Lower lobe of right lung (tissue), 2 donors: ENCODE measurements around the gene CABLES2. TPM values are rescaled to one million over a fixed set of nuclear protein-coding genes. Genes with fewer than 3 reads are reported as not detected.

ENCODE experiments used
- ATAC-seq, 2 donors: fragments of 200-7000 bp; cut with Tn5 transposase; one replicate each; pipeline ENCODE4 v1.9.1; 2020 to 2022; ENCODE audit warnings: mild to moderate bottlenecking in 2 of 2, moderate library complexity in 2 of 2
- DNase-seq: peaks from one replicate; pipeline ENCODE4 v3.0.0-alpha.2; 2020
- H3K27ac ChIP-seq: fragments of 200-600 bp; one replicate; pipeline ENCODE4 v1.8.0; 2022
- H3K27me3 ChIP-seq: fragments of 200-600 bp; one replicate; pipeline ENCODE4 v1.8.0; 2022; ENCODE audit warnings: low read depth
- H3K36me3 ChIP-seq: fragments of 200-600 bp; one replicate; pipeline ENCODE4 v1.8.0; 2022; ENCODE audit warnings: mild to moderate bottlenecking
- H3K4me1 ChIP-seq: fragments of 200-600 bp; one replicate; pipeline ENCODE4 v1.8.0; 2022
- H3K4me3 ChIP-seq: fragments of 200-600 bp; one replicate; pipeline ENCODE4 v1.8.0; 2022; ENCODE audit warnings: mild to moderate bottlenecking
- H3K9me3 ChIP-seq: fragments of 200-600 bp; one replicate; pipeline ENCODE4 v1.8.0; 2022
- intact Hi-C: fragments of 100-400 bp; cut with DNase I; formaldehyde crosslinking; loops from one replicate; pipeline ENCODE4 v1.11.0; 2022
- total RNA-seq: library from RNA; stranded (reverse); fragmentation: NEBNext Ultra II Directional; extraction: Animal tissue kit (Norgen Biotek cat#: 25700); gene quantifications from one replicate; pipeline ENCODE4 v1.2.1, GENCODE V29; 2021
- TF ChIP-seq, protein P1 (sequence below): fragments of 200-600 bp; IDR thresholded peaks from one replicate; pipeline ENCODE4 v1.8.0; 2022; ENCODE audit warnings: antibody characterized with exemption, mild to moderate bottlenecking
- donor health status: DM: no; HTN: yes; CAD: no; lungs with severe emphysema.

CABLES2 gene
- total RNA-seq, 1 donor from 2014 or later = 4.5 TPM

DNA sequence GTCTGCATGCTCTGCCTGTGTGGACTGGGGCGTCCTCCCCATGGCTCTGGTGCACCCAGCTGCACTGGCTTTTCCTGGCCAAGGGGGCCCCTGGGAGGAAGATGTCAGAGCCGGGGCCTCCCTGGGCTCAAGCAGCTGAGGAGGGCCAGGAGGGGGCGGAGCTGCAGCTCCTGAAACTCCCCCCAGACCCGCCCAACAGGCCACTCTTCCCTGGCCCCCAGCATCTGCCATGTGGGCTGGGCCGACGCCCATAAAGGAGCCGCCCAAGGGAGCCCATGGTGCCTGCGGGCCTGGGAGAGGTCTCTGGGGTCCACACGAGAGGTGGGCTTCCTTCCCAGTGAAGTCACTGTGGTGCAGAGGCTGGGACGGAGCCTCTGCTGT is 16.2 kb upstream of the CABLES2 start:
- Histone ChIP-seq H3K36me3 (no peaks in the 10 kb centered on the region), H3K4me1 (peaks cover 6% of the 10 kb centered on the region), H3K4me3 (no peak overlapping the region), H3K27me3 (peaks cover 7% of the 10 kb centered on the region), H3K9me3 (no peaks in the 10 kb centered on the region), H3K27ac (no peak overlapping the region)
- no peak for DNase-seq
- intact Hi-C loops = no loop called here
- TF ChIP-seq, protein P1, sequence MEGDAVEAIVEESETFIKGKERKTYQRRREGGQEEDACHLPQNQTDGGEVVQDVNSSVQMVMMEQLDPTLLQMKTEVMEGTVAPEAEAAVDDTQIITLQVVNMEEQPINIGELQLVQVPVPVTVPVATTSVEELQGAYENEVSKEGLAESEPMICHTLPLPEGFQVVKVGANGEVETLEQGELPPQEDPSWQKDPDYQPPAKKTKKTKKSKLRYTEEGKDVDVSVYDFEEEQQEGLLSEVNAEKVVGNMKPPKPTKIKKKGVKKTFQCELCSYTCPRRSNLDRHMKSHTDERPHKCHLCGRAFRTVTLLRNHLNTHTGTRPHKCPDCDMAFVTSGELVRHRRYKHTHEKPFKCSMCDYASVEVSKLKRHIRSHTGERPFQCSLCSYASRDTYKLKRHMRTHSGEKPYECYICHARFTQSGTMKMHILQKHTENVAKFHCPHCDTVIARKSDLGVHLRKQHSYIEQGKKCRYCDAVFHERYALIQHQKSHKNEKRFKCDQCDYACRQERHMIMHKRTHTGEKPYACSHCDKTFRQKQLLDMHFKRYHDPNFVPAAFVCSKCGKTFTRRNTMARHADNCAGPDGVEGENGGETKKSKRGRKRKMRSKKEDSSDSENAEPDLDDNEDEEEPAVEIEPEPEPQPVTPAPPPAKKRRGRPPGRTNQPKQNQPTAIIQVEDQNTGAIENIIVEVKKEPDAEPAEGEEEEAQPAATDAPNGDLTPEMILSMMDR = no peak
- ATAC-seq = no peak

DNA sequence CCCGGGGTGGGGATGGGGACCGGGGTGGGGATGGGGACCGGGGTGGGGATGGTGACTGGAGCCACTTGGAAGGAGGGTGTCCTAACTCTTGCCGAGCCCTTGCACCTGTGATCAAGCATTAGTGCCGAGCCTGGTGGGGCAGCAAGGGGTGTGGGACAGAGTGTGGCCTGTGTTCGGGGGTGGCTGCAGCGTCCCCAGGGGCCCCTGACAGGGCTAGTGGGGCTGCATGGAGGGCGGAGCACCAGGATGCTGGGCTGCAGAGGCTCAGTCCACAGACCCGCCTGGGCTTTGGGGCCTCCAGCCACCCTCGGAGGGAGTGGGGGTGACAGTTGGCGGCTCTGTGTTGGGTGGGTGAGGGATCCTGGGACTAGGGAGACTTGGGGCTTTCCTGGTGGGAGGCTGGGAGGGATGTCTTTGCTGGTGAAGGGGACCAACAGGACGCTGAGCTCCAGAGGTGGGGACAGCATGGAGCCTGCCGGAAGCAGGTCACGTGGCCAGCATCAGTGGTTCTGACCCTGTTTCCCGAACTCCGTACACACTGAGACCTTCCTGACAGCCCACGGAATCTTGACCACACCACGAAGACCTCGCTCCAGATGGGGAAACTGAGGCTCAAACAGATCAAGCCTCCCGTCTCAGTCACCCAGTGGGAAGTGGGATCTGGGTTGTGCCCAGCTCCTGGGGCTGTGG is 15.7 kb upstream of the CABLES2 start:
- intact Hi-C loops = no loop called here
- Histone ChIP-seq H3K27me3 (peaks cover 3% of the 10 kb centered on the region), H3K27ac (no peak overlapping the region), H3K4me3 (no peak overlapping the region), H3K4me1 (peaks cover under 1% of the 10 kb centered on the region), H3K36me3 (no peaks in the 10 kb centered on the region), H3K9me3 (no peaks in the 10 kb centered on the region)
- TF ChIP-seq, protein P1 = no peak
- ATAC-seq = no peak
- DNase-seq = no peak

DNA sequence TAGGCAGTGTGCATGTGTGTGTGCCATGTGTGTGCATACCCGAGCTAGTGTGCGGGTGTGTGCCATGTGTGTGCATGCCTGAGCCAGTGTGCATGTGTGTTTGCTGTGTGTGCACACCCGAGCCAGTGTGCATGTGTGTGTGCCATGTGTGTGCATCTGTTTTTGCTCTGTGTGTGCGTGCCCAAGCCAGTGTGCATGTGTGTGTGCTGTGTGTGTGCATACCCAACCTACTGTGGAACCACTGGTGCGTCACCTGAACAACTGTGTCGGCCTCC is 14.6 kb upstream of the CABLES2 start:
- DNase-seq = no peak
- H3K4me1 ChIP-seq = no peaks in the 10 kb centered on the region
- H3K27ac ChIP-seq = no peak overlapping the region
- no peaks in the 10 kb centered on the region for H3K36me3 ChIP-seq
- no peak overlapping the region for H3K4me3 ChIP-seq
- TF ChIP-seq, protein P1 = no peak
- intact Hi-C loops = no loop called here
- H3K9me3 ChIP-seq = no peaks in the 10 kb centered on the region
- H3K27me3 ChIP-seq = peaks cover 3% of the 10 kb centered on the region
- ATAC-seq = no peak

DNA sequence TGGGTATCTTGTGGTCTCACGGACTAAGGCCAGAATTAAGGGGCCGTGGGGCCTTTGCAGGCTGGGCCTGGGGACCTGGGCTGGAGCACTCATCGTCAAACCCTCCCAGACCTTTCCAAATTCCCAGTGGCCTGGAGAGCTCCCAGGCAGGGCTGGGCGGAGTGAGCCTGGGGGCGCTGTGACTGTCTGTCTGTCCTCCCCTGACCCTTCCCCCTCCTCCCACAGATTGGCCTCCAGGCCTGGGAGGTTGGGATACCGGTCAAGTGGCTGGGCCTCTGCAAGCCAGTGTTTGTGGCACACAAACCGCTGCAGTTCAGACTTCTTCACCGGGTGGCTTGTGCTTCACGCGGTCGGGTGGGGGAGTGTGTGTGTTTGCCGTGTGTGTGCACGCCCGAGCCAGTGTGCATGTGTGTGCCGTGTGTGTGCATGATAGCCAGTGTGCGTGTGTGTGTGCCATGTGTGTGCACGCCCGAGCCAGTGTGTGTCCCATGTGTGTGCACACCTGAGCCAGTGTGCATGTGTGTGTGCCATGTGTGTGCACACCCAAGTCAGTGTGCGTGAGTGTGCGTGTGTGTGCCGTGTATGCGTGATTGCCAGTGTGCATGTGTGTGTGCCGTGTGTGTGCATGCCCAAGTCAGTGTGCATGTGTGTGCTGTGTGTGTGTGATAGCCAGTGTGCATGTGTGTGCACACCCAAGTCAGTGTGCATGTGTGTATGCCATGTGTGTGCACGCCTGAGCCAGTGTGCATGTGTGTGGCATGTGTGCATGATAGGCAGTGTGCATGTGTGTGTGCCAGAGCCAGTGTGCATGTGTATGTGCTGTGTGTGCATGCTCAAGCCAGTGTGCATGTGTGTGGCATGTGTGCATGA is 14.0 kb upstream of the CABLES2 start:
- TF ChIP-seq, protein P1 = no peak
- DNase-seq (no peak), ATAC-seq (no peak)
- no peaks in the 10 kb centered on the region for H3K9me3 ChIP-seq
- no peaks in the 10 kb centered on the region for H3K36me3 ChIP-seq
- H3K4me3 ChIP-seq = no peak overlapping the region
- peaks cover 3% of the 10 kb centered on the region for H3K27me3 ChIP-seq
- no peak overlapping the region for H3K27ac ChIP-seq
- no peaks in the 10 kb centered on the region for H3K4me1 ChIP-seq
- intact Hi-C loops = no loop called here

DNA sequence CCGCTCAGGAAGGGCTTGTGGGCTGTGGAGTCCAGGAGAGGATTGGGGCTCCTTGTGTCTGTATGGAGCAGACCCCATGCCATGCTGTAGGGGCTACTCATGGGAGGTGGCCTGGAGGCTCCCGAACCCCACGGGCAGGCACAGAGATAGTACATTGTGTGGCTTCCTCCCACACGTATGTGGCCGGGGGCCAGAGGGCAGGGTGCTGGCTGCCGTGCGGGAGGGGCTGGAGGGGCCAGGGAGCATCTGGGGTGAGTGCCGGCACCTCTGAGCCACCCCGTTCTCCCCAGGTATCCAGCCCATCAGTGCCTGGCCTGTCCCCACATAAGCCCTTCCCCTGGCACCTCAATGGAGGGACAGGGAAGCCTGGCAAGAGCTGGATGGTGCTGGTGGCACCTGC is 12.7 kb upstream of the CABLES2 start:
- intact Hi-C loops = no loop called here

More for the DNA sequence above, 12.7 kb upstream of the CABLES2 start:
- Histone ChIP-seq H3K27ac (no peak overlapping the region), H3K4me3 (no peak overlapping the region), H3K36me3 (no peaks in the 10 kb centered on the region), H3K4me1 (no peaks in the 10 kb centered on the region), H3K27me3 (peaks cover 3% of the 10 kb centered on the region), H3K9me3 (no peaks in the 10 kb centered on the region)
- DNase-seq = no peak
- TF ChIP-seq, protein P1 = no peak
- ATAC-seq = no peak
